RPMI8226 (cell line): ENCODE data around the gene MMP17.
A peak's percentile ranks its signal among the peaks of the same experiment; 100 is the strongest.

Experiments used
- DNase-seq: peaks from one replicate; pipeline ENCODE4 v3.0.0-alpha.2; 2015

The MMP17 gene

GRCh38 chr12:131827961-131828534 is at the start of gene MMP17:
MMP17 (plus strand) TSS chr12:131828393; CDS start chr12:131828495, 102 bp downstream.
- peak; percentile 80 for DNase-seq

GRCh38 chr12:131779027-131779426 is 49.2 kb upstream of the MMP17 start:
- no peak for DNase-seq

GRCh38 chr12:131782061-131782460 is 46.1 kb upstream of the MMP17 start:
- no peak for DNase-seq

GRCh38 chr12:131783915-131784541 is 44.2 kb upstream of the MMP17 start:
- DNase-seq = no peak

- no peak for DNase-seq
These were observed 43.1 kb upstream of the MMP17 start for GRCh38 chr12:131784909-131785762.

GRCh38 chr12:131785763-131786330 is 42.3 kb upstream of the MMP17 start:
- no peak for DNase-seq

GRCh38 chr12:131786331-131786730 is 41.9 kb upstream of the MMP17 start:
- DNase-seq = no peak

- no peak for DNase-seq
These were observed 41.0 kb upstream of the MMP17 start for GRCh38 chr12:131787143-131787660.

- no peak for DNase-seq
These were observed 40.1 kb upstream of the MMP17 start for GRCh38 chr12:131788070-131788469.

GRCh38 chr12:131789638-131790037 is 38.6 kb upstream of the MMP17 start:
- DNase-seq = no peak

- DNase-seq = no peak
These were observed 34.8 kb upstream of the MMP17 start for GRCh38 chr12:131793243-131794022.

GRCh38 chr12:131794061-131794460 is 34.1 kb upstream of the MMP17 start:
- no peak for DNase-seq

- no peak for DNase-seq
These were observed 33.6 kb upstream of the MMP17 start for GRCh38 chr12:131794573-131794972.

GRCh38 chr12:131795064-131795463 is 33.1 kb upstream of the MMP17 start:
- DNase-seq = no peak

- DNase-seq = no peak
These were observed 32.3 kb upstream of the MMP17 start for GRCh38 chr12:131795690-131796410.

- DNase-seq = no peak
These were observed 31.8 kb upstream of the MMP17 start for GRCh38 chr12:131796411-131796736.

GRCh38 chr12:131796754-131797587 is 31.2 kb upstream of the MMP17 start:
- no peak for DNase-seq

GRCh38 chr12:131797588-131797934 is 30.6 kb upstream of the MMP17 start:
- no peak for DNase-seq

GRCh38 chr12:131799195-131799594 is 29.0 kb upstream of the MMP17 start:
- no peak for DNase-seq

GRCh38 chr12:131799828-131800593 is 28.2 kb upstream of the MMP17 start:
- DNase-seq = no peak
